Tibial artery (tissue), 4 donors: ENCODE measurements around the gene CADM2.

Source experiments
- DNase-seq, 2 donors: peaks; one replicate each; pipeline ENCODE4 v3.0.0-alpha.2; 2019
- H3K27ac ChIP-seq, 2 donors: fragments of 200-600 bp; sonication (generic) in 1 of 2; 1 replicate in 1 of 2; 2 replicates in 1 of 2; pipeline ENCODE4 v1.5.1; 2018 to 2019; ENCODE audit warnings: mild to moderate bottlenecking in 1 of 2
- H3K27me3 ChIP-seq, 2 donors: fragments of 200-600 bp; sonication (generic) in 1 of 2; one replicate each; pipeline versions ENCODE4 v1.5.1 to v1.6.0; 2016 to 2019
- H3K36me3 ChIP-seq, 3 donors: fragments of 200-600 bp; sonication (generic) in 2 of 3; one replicate each; pipeline ENCODE4 v1.5.1; 2016 to 2019; ENCODE audit warnings: mild to moderate bottlenecking in 2 of 3
- H3K4me1 ChIP-seq, 4 donors: fragments of 200-600 bp; sonication (generic) in 2 of 4; 1 replicate in 3 of 4; 2 replicates in 1 of 4; pipeline ENCODE4 v1.5.1; 2016 to 2019
- H3K4me3 ChIP-seq, 2 donors: fragments of 200-600 bp; sonication (generic) in 1 of 2; 1 replicate in 1 of 2; 2 replicates in 1 of 2; pipeline ENCODE4 v1.5.1; 2018 to 2019; ENCODE audit warnings: mild to moderate bottlenecking in 2 of 2
- H3K9me3 ChIP-seq, 3 donors: fragments of 200-600 bp; sonication (generic) in 1 of 3; one replicate each; pipeline ENCODE4 v1.5.1; 2016 to 2019
- CTCF ChIP-seq, 2 experiments: fragments of 200-600 bp in 1 of 2; fragments of 450-650 bp in 1 of 2; IDR thresholded peaks; one replicate each; pipeline ENCODE4 v1.5.1; 2017 to 2019; ENCODE audit warnings: antibody characterized with exemption in 2 of 2, mild to moderate bottlenecking in 1 of 2, moderate library complexity in 1 of 2
- intact Hi-C: fragments of 100-400 bp; cut with DNase I; formaldehyde crosslinking; loops from one replicate; pipeline ENCODE4 v1.15.0; 2023; ENCODE audit warnings: low total_unique reads

Gene CADM2

GRCh38 chr3:85560088-85560785, 601.4 kb downstream of the CADM2 start:
- H3K27ac ChIP-seq, result no peak overlapping the region
- no peak overlapping the region for H3K4me3 ChIP-seq
- intact Hi-C loops, result no loop called here
- no peak for TF ChIP-seq CTCF (IDR thresholded peaks at IDR 0.05)
- DNase-seq, result peak; percentile 51 to 74
- no peaks in the 10 kb centered on the region for H3K27me3 ChIP-seq
- no peaks in the 10 kb centered on the region for H3K36me3 ChIP-seq
- no peaks in the 10 kb centered on the region for H3K9me3 ChIP-seq
- H3K4me1 ChIP-seq, result peaks cover 0 to 13% (median 3%) of the 10 kb centered on the region in 4 donors

GRCh38 chr3:85567071-85567676, 608.4 kb downstream of the CADM2 start:
- DNase-seq, result peak in 1 of 2 donors; percentile 26
- intact Hi-C loops, result no loop called here

GRCh38 chr3:85570819-85571218, 612.0 kb downstream of the CADM2 start:
- DNase-seq, result no peak
- Histone ChIP-seq H3K27ac (no peak overlapping the region), H3K9me3 (no peaks in the 10 kb centered on the region), H3K4me1 (peaks cover 0 to 3% (median 0%) of the 10 kb centered on the region in 4 donors), H3K36me3 (no peaks in the 10 kb centered on the region), H3K4me3 (no peak overlapping the region), H3K27me3 (no peaks in the 10 kb centered on the region)
- intact Hi-C loops, result loop anchor here (10.0 kb wide), 1 partner anchor 1016 kb away; no protein-coding TSS in a partner anchor
- no peak for TF ChIP-seq CTCF (IDR thresholded peaks at IDR 0.05)

More at GRCh38 chr3:85567071-85567676, 608.4 kb downstream of the CADM2 start:
- Histone ChIP-seq H3K4me3 (no peak overlapping the region), H3K27ac (no peak overlapping the region), H3K27me3 (no peaks in the 10 kb centered on the region), H3K36me3 (no peaks in the 10 kb centered on the region), H3K9me3 (no peaks in the 10 kb centered on the region), H3K4me1 (no peaks in the 10 kb centered on the region)
- TF ChIP-seq CTCF (IDR thresholded peaks at IDR 0.05), result peak; percentile 50 to 52

- H3K27me3 ChIP-seq, result no peaks in the 10 kb centered on the region
- no peak for TF ChIP-seq CTCF (IDR thresholded peaks at IDR 0.05)
- peaks cover 0 to 3% (median 0%) of the 10 kb centered on the region in 4 donors for H3K4me1 ChIP-seq
- H3K9me3 ChIP-seq, result no peaks in the 10 kb centered on the region
- DNase-seq, result no peak
- H3K4me3 ChIP-seq, result no peak overlapping the region
- H3K27ac ChIP-seq, result no peak overlapping the region
- no peaks in the 10 kb centered on the region for H3K36me3 ChIP-seq
- intact Hi-C loops, result loop anchor here (10.0 kb wide), 1 partner anchor 1017 kb away; no protein-coding TSS in a partner anchor
Measured at GRCh38 chr3:85571835-85572234, 613.0 kb downstream of the CADM2 start.

GRCh38 chr3:85572426-85572825, 613.6 kb downstream of the CADM2 start:
- intact Hi-C loops, result loop anchor here (10.0 kb wide), 1 partner anchor 1018 kb away; no protein-coding TSS in a partner anchor
- peaks cover 0 to 3% (median 0%) of the 10 kb centered on the region in 4 donors for H3K4me1 ChIP-seq
- H3K4me3 ChIP-seq, result no peak overlapping the region
- no peak for DNase-seq
- H3K36me3 ChIP-seq, result no peaks in the 10 kb centered on the region
- no peaks in the 10 kb centered on the region for H3K9me3 ChIP-seq
- H3K27ac ChIP-seq, result no peak overlapping the region
- no peak for TF ChIP-seq CTCF (IDR thresholded peaks at IDR 0.05)
- H3K27me3 ChIP-seq, result no peaks in the 10 kb centered on the region
